Neural progenitor cell (in vitro differentiated cells): ENCODE measurements around the gene P2RX4. TPM values are rescaled to one million over a fixed set of nuclear protein-coding genes. Genes with fewer than 3 reads are reported as not detected.
"Not testable (repeated sequence)": the region's sequence is repeated elsewhere in the genome, so short reads cannot be mapped to it uniquely, and the experiment has no call there.

Source experiments
- DNase-seq: peaks from one replicate; pipeline ENCODE4 v3.0.0-alpha.2; 2016; ENCODE audit warnings: low spot score
- H2AFZ ChIP-seq: fragments of 200-600 bp; sonication (generic); replicated peaks from 2 replicates; pipeline ENCODE4 v1.6.1; 2016; ENCODE audit warnings: antibody characterized with exemption
- H3F3A ChIP-seq: fragments of 200-600 bp; sonication (generic); 2 replicates; pipeline ENCODE4 v1.6.1; 2016; ENCODE audit warnings: antibody characterized with exemption, low read depth
- H3K27ac ChIP-seq: fragments of 200-600 bp; sonication (generic); 2 replicates; pipeline ENCODE4 v1.5.1; 2016; ENCODE audit warnings: mild to moderate bottlenecking
- H3K27me3 ChIP-seq: fragments of 200-600 bp; sonication (generic); 2 replicates; pipeline ENCODE4 v1.6.1; 2016; ENCODE audit warnings: mild to moderate bottlenecking, moderate library complexity
- H3K36me3 ChIP-seq: fragments of 200-600 bp; sonication (generic); 2 replicates; pipeline ENCODE4 v1.5.1; 2016
- H3K4me1 ChIP-seq: fragments of 200-600 bp; sonication (generic); 2 replicates; pipeline ENCODE4 v1.6.1; 2016; ENCODE audit warnings: mixed run types
- H3K4me2 ChIP-seq: fragments of 200-600 bp; sonication (generic); 2 replicates; pipeline ENCODE4 v1.6.1; 2016
- H3K4me3 ChIP-seq: fragments of 200-600 bp; sonication (generic); 2 replicates; pipeline ENCODE4 v1.5.1; 2016
- H3K79me2 ChIP-seq: fragments of 200-600 bp; sonication (generic); 2 replicates; pipeline ENCODE4 v1.6.1; 2016; ENCODE audit warnings: low read depth
- H3K9ac ChIP-seq: fragments of 200-600 bp; sonication (generic); 2 replicates; pipeline ENCODE4 v1.6.1; 2016
- H3K9me3 ChIP-seq: fragments of 200-600 bp; sonication (generic); 2 replicates; pipeline ENCODE4 v1.5.1; 2016; ENCODE audit warnings: low read depth
- H4K20me1 ChIP-seq: fragments of 200-600 bp; sonication (generic); 2 replicates; pipeline ENCODE4 v1.6.1; 2016; ENCODE audit warnings: low read depth
- H3K27ac Mint-ChIP-seq: 3 replicates; pipeline ENCODE4 v1.8.0; 2021; ENCODE audit warnings: mixed read lengths
- H3K27me3 Mint-ChIP-seq: 2 replicates; pipeline ENCODE4 v1.8.0; 2022; ENCODE audit warnings: low read depth, mild to moderate bottlenecking, inconsistent platforms, moderate library complexity, mixed read lengths; ENCODE audit not compliant: insufficient read depth
- H3K36me3 Mint-ChIP-seq: 3 replicates; pipeline ENCODE4 v1.8.0; 2021; ENCODE audit warnings: mixed read lengths
- H3K4me1 Mint-ChIP-seq: 3 replicates; pipeline ENCODE4 v1.8.0; 2021; ENCODE audit warnings: mixed read lengths
- H3K4me3 Mint-ChIP-seq: 3 replicates; pipeline ENCODE4 v1.8.0; 2021; ENCODE audit warnings: mild to moderate bottlenecking, moderate library complexity, mixed read lengths
- H3K9me3 Mint-ChIP-seq: 3 replicates; pipeline ENCODE4 v1.8.0; 2020; ENCODE audit warnings: mixed read lengths
- EZH2 ChIP-seq: fragments of 200-600 bp; sonication (generic); IDR thresholded peaks from 2 replicates; pipeline ENCODE4 v1.6.1; 2017; ENCODE audit warnings: antibody characterized with exemption, mild to moderate bottlenecking, moderate library complexity
- EZH2phosphoT487 ChIP-seq: fragments of 200-600 bp; sonication (generic); IDR thresholded peaks from 2 replicates; pipeline ENCODE4 v1.6.1; 2017; ENCODE audit warnings: antibody characterized with exemption
- total RNA-seq: library from RNA; depleted of rRNA; stranded (reverse); fragments of >200 nt; gene quantifications from 2 replicates; pipeline ENCODE4 v1.2.3, GENCODE V29; 2015; ENCODE audit warnings: low replicate concordance
- TF ChIP-seq, protein P1 (sequence below): fragments of 200-600 bp; sonication (generic); IDR thresholded peaks from 2 replicates; pipeline ENCODE4 v1.5.1; 2017; ENCODE audit warnings: antibody characterized with exemption, mild to moderate bottlenecking

P2RX4 gene
- total RNA-seq, 1 donor from 2014 or later, result 10.3 TPM

DNA sequence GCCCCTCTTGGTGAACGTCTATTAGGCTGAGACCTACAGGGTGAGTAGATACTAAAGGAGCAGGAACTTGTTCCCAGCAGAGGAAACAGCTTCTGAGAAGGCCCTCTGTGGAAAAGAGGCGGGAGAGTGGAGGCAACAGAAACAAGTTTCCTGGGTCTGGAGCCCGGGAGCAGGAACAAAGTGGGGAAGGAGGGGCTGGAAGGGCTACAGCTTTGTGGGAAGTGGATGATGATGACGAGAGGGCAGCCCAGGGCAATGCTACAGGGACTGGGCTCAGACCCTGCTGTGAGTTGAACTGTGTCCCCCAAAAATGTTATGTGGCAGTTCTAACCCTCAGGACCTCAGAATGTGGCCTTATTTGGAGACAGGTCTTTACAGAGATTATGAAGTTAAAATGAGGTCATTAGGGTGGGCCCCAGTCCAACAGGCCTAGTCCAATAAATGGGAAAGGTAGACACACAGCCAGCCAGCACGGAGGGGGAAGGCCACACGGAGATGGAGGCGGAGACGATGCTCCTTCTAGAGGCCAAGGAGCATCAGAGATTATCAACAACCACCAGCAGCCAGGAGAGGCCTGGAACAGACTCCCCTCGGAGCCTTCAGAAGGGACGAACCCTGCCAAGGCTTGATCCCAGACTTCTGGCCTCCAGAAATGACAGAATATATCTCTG, 72.3 kb downstream of the P2RX4 start:
- H2AFZ ChIP-seq, result no peak overlapping the region
- Mint-ChIP-seq H3K27me3 (peaks cover 2% of the 10 kb centered on the region), H3K36me3 (peaks cover 7% of the 10 kb centered on the region), H3K4me1 (peaks cover 2% of the 10 kb centered on the region), H3K27ac (no peak overlapping the region), H3K9me3 (no peaks in the 10 kb centered on the region), H3K4me3 (no peak overlapping the region)
- no peaks in the 10 kb centered on the region for H3F3A ChIP-seq
- peaks cover 36% of the 10 kb centered on the region for H3K79me2 ChIP-seq
- H4K20me1 ChIP-seq, result peaks cover 25% of the 10 kb centered on the region
- H3K27me3 ChIP-seq, result no peaks in the 10 kb centered on the region
- no peaks in the 10 kb centered on the region for H3K4me1 ChIP-seq
- no peaks in the 10 kb centered on the region for H3K9me3 ChIP-seq
- H3K9ac ChIP-seq, result no peak overlapping the region
- no peak for DNase-seq
- no peak overlapping the region for H3K4me3 ChIP-seq
- H3K36me3 ChIP-seq, result no peaks in the 10 kb centered on the region
- TF ChIP-seq, protein P1, sequence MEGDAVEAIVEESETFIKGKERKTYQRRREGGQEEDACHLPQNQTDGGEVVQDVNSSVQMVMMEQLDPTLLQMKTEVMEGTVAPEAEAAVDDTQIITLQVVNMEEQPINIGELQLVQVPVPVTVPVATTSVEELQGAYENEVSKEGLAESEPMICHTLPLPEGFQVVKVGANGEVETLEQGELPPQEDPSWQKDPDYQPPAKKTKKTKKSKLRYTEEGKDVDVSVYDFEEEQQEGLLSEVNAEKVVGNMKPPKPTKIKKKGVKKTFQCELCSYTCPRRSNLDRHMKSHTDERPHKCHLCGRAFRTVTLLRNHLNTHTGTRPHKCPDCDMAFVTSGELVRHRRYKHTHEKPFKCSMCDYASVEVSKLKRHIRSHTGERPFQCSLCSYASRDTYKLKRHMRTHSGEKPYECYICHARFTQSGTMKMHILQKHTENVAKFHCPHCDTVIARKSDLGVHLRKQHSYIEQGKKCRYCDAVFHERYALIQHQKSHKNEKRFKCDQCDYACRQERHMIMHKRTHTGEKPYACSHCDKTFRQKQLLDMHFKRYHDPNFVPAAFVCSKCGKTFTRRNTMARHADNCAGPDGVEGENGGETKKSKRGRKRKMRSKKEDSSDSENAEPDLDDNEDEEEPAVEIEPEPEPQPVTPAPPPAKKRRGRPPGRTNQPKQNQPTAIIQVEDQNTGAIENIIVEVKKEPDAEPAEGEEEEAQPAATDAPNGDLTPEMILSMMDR, result no peak
- TF ChIP-seq EZH2phosphoT487, result no peak
- no peak for TF ChIP-seq EZH2
- H3K4me2 ChIP-seq, result no peak overlapping the region
- no peak overlapping the region for H3K27ac ChIP-seq

DNA sequence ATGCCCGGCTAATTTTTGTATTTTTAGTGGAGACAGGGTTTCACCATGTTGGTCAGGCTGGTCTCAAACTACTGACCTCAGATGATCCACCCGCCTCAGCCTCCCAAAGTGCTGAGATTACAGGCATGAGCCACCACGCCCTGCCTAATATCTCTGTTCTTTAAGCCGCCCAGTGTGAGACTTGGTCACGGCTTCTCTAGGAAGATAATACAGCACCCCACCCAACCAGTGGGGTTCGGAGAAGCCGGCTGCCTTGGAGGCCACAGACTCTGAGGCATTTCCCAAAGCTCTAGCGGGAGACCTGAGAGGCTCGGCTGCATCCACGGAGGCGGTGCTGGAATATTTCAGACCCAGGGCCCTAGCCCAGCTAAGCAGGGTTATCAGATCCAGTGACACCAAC, 73.0 kb downstream of the P2RX4 start:
- H3K27ac ChIP-seq, H3K4me1 ChIP-seq, H3K4me2 ChIP-seq, H3K36me3 Mint-ChIP-seq, H3K36me3 ChIP-seq, H3K4me3 ChIP-seq, H3K27me3 Mint-ChIP-seq, H3K9me3 ChIP-seq, H2AFZ ChIP-seq, H3K4me3 Mint-ChIP-seq, H3K27me3 ChIP-seq, H3K27ac Mint-ChIP-seq, DNase-seq, H3K4me1 Mint-ChIP-seq, H3K9me3 Mint-ChIP-seq, H3F3A ChIP-seq, H3K9ac ChIP-seq: not testable (repeated sequence)
- H3K79me2 ChIP-seq, result peaks cover 33% of the 10 kb centered on the region
- H4K20me1 ChIP-seq, result peaks cover 32% of the 10 kb centered on the region

DNA sequence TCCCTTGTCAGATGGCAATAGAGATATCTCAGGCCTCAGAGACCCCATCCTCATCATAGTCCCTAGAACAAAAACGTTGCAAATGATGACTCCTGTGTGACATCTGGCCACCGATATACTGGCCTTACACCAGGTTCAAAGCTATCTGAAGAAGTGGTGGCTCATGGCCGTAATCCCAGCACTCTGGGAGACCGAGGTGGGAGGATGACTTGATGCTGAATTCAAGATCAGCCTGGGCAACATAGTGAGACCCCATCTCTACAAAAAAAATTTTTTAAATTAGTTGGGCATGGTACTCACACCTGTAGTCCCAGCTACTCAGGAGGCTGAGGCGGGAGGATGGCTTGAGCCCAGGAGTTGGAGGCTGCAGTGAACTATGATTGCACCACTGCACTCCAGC, 73.5 kb downstream of the P2RX4 start:
- Histone ChIP-seq H3K27me3 (no peaks in the 10 kb centered on the region), H4K20me1 (peaks cover 37% of the 10 kb centered on the region), H3K4me3 (no peak overlapping the region), H3K4me1 (peaks cover under 1% of the 10 kb centered on the region), H3K79me2 (peaks cover 33% of the 10 kb centered on the region), H2AFZ (no peak overlapping the region), H3K36me3 (no peaks in the 10 kb centered on the region), H3K9ac (no peak overlapping the region), H3K27ac (no peak overlapping the region), H3F3A (no peaks in the 10 kb centered on the region), H3K9me3 (no peaks in the 10 kb centered on the region), H3K4me2 (no peak overlapping the region)
- H3K27ac Mint-ChIP-seq, result no peak overlapping the region
- peaks cover 4% of the 10 kb centered on the region for H3K36me3 Mint-ChIP-seq
- TF ChIP-seq EZH2phosphoT487, result no peak
- TF ChIP-seq, protein P1, result no peak
- no peak for TF ChIP-seq EZH2
- DNase-seq, result no peak
- H3K27me3 Mint-ChIP-seq, result peaks cover 2% of the 10 kb centered on the region
- peaks cover 5% of the 10 kb centered on the region for H3K4me1 Mint-ChIP-seq
- H3K4me3 Mint-ChIP-seq, result no peak overlapping the region
- H3K9me3 Mint-ChIP-seq, result no peaks in the 10 kb centered on the region

Other genes starting within 250 kb of the P2RX4 start
- gene HNF1A, start 231.6 kb upstream of the P2RX4 start, total RNA-seq, result not detected in 2 replicates
- gene C12orf43, start 193.6 kb upstream of the P2RX4 start, total RNA-seq, result 12.8 and 18.8 TPM in 2 replicates
- not detected in 2 replicates for gene OASL, start 170.9 kb upstream of the P2RX4 start, total RNA-seq
- gene P2RX7, start 77.3 kb upstream of the P2RX4 start, total RNA-seq, result 0.46 and 0.71 TPM in 2 replicates
- 21.0 and 31.1 TPM in 2 replicates for gene CAMKK2, start 86.6 kb downstream of the P2RX4 start, total RNA-seq
- gene ANAPC5, start 142.3 kb downstream of the P2RX4 start, total RNA-seq, result 143 and 190 TPM in 2 replicates
- 57.8 and 65.8 TPM in 2 replicates for gene RNF34, start 190.0 kb downstream of the P2RX4 start, total RNA-seq